Measurements from ENCODE around the gene FOXD1.
"Not testable (repeated sequence)": the region's sequence is repeated elsewhere in the genome, so short reads cannot be mapped to it uniquely, and the experiment has no call there.

Gene FOXD1

DNA sequence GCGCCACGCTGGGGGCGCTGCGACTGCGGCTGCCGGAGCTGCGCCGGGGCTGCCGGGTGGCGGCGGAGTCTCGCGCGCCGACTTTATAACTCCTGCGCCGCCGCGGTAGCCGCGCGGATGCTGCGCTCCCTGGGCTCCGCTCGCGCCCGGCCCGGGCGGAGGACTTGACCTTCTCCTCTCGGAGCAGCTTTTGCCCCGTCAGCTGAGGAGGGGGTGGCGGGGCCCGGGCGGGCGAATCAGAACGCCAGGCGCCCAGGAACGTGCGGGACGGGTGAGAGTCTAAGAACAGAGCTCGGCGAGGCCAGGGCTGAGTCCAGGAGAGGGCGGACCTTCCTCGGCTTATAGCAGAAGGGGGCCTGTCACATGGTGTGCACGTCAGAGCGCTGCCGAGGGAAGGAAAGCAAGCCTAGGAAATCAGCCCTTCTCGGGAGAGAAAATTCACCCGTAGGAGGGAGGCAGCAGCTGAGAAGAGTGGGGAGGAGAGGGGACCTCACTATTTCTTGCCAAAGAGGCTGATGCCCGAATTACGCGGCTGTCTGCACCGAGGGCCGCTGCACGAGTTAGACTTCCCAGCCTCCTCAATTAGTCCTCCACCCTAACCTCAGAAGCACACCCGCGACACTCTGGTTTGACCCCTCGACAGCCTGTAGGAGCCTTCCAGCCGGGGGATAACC is at the start of gene FOXD1:
FOXD1 (minus strand) TSS at position 315 of the 674 bp plus-strand sequence. CDS start 415 bp downstream, outside the sequence.
- DNase-seq = peak; percentile 46 to 50

DNA sequence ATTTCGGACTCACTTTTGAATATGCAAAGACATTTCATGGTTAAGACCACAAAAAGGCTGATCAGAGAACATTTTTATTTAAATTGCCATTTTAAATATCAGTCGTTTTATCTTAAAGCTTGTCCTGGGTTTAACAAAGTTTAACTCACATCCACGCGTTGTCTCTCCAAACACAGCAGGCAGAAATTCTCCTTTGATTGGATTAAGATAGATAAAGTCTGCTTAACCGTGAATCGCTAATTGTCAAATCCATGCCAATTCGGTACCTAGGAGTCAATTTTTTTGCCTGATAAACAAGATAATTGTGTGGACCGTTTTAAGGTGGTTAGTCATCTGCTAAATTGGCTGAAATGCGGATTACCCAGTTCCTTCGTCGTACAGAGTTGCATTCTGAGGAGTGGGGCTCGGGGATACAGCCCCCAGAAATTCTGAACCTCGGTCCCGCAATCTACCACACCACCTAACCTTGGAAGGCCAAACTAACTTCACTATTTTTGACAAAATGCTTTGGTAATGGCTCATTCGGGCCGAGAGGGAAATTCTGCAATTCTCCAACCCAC is 49.0 kb upstream of the FOXD1 start:
- no peak for DNase-seq

DNA sequence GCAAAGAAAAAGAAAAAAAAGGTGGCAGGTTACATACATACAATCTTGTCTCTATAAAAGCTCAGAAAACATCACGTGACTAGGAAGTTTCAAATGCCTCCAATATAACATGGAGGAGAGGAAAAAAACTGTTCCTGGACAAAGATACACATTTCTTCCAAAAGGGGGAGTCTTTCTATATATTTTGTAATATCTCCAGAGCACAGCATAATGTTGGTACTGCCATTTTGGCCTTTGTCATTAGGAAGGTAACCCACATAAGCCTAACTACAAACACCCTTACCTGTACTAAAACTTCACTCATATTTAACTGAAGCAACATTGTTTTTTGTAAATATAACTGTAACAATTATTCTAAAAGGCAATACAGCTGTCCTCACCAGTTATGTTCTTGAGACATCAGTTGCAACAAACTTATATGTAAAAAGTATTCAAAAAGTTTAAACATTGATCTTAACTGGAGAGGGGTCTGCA is 48.4 kb upstream of the FOXD1 start:
- DNase-seq = no peak

DNA sequence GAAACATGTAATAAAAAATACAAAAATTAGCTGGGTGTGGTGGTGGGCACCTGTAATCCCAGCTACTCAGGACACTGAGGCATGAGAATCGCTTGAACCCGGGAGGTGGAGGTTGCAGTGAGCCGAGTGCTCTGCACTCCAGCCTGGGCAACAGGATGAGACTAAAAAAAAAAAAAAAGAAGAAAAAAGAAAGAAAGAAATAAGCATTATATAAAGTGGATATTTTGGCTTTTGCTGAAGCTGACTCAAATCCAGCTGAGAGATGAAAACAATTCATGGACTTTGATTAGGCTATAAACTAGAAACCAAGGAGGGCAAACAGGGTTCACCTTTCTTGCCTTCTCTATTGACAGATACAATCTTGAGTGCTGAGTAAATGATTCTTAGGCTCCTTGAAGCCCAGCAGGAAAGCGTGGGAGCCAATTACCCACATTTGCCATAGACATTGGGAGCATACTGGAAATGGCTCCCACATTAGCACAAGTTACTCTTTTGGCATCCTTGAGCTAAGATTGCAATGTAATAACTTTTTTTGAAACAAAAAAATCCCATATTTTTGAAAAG is 47.3 kb upstream of the FOXD1 start:
- DNase-seq = no peak

DNA sequence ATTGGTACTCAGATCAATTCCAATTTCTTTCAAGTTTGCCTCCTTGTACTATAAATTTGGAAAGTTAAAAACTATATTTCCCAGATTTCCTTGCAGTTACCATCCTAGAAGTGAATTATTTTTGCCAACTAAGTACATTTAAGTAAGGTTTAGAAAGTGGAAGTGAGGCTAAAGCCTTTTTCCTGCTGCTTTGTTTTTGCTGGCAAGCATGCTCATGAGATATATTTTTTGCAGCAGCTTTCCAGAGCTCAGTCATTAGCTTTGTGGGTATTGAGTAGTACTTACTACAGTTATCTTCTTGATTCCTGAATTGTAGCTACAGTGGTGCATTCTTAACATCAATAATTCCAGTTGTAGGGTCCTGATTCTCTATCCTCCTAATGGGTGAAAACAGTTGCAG is 46.1 kb upstream of the FOXD1 start:
- DNase-seq = no peak

DNA sequence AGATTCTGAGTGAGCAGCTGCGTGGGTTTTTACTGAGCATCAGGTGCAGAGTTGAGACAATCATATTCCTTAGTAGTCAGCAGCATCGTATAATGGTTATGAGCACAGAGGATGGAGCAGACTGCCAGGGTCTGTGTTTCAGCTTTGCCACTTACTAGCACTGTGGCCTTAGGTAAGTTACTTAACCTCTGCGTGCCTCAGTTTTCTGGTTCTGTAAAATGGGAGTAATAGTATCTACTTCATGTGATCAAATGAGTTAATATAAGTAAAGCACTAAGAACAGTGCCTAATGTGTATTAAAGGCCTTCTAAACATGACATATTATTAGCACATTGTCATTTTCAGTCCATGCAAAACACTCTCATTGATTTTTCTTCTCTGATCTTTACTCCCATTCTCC is 44.8 kb upstream of the FOXD1 start:
- no peak for DNase-seq

DNA sequence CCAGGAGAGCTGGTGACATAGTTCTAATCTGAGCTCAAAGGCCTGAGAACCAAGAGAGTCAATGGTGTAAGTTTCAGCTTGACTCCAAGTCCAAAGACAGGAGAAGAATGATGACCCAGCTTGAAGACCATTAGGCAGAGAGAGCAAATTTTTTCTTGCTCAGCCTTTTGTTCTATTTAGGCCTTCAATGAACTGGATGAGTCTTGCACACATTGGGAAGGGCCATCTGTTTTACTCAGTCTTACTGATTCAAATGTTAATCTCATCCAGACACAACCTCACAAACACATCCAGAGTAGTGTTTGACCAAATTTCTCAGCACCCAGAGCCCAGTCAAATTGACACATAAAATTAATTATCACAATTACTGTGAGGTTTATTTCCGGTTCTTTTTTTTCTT is 42.6 kb upstream of the FOXD1 start:
- no peak for DNase-seq

DNA sequence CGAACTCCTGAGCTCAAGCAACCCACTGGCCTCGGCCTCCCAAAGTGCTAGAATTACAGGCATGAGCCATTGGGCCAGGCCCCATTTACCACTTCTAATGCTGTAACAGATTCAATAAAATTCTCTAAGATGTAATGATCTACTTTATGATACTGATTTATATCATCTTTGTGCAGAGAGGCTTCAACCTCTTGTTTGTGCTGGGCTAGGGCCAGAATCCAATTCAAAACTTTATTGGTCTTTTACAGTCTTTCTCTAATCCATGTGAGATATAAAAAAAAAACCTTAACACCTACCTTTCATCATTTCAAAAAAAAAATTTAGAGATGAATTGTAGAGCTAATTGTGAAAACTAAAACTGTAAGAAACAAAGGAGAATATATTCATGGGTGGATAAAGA is 41.5 kb upstream of the FOXD1 start:
- DNase-seq = no peak

DNA sequence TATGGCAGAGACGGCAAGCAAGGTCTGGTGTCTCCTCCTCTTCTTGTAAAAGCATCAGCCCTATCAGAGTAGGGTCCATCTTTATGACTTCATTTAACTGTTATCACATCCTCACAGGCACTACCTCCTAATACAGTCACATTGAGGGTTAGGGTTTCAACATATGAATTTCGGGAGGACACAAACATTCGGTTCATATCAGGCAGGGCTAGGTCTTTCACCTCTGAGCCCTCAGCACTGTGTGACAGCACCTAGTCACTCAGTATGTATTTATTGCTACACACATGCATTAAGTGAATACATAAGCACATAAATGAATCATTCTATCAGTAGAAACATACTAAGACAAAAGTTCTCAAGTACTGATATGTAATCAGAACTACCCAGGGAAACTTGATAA is 40.2 kb upstream of the FOXD1 start:
- DNase-seq = no peak

DNA sequence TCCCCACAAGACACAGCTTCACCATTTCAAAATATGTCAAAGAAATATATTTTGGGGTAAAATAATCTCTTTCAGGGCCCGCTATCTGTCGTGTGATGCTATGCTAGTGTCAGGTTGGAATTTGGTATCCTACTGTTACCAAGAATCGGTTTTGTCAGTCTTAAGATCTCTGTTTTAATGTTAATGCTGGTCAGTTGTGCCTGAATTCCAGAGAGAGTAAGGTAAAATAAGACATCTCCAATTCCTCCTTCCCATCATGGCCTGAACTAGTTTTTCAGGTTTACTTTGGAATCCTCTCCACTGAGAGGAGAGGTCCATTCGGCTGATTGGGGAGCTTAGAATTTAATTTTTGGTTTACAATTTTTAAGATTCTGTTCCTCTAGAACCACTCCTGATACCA is 39.2 kb upstream of the FOXD1 start:
- no peak for DNase-seq

DNA sequence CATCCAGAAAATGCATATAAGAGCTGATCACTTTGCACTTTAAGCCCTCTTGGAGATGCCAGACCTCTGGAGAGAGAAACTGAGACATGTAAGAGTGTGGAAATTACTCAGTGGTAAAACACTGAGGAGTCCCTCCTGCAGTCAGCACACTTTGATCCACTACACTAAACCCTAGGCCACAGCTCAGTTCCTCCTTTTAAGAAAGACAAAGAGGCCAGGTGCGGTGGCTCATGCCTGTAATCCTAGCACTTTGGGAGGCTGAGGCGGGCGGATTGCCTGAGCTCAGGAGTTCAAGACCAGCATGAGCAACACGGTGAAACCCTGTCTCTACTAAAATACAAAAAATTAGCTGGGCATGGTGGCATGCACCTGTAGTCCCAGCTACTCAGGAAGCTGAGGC is 38.7 kb upstream of the FOXD1 start:
- DNase-seq = not testable (repeated sequence)

DNA sequence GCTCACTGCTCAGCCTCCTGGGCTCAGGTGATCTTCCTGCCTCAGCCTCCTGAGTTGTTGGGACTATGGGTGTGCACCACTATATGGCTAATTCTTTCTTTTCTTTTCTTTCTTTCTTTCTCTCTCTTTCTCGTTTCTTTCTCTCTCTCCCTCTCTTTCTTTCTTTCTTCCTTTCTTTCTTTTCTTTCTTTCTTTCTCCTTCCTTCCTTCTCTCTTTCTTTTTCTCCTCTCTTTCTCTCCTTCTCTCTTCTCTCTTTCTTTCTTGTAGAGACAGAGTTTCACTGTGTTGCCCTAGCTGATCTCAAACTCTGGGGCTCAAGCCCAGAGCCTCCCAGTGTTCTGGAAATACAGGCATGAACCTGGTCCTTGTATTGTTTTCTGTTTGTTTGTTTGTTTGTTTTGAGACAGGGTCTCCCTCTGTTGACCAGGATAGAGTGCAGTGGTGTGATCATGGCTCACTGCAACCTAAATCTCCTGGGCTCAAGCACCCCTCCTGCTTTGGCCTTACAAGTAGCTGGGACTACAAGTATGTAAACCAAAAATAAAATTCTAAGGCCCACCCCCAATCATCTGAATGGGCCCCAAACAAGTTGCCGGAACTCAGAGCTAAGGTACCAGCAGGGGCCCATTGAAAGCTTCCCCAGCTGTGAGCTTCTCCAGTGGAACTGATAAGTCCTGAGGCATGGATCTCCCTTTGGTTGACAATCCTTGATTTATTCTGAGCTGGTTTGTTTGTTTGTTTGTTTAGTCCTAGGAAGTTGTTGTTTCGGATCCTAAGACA is 37.7 kb upstream of the FOXD1 start:
- no peak for DNase-seq

DNA sequence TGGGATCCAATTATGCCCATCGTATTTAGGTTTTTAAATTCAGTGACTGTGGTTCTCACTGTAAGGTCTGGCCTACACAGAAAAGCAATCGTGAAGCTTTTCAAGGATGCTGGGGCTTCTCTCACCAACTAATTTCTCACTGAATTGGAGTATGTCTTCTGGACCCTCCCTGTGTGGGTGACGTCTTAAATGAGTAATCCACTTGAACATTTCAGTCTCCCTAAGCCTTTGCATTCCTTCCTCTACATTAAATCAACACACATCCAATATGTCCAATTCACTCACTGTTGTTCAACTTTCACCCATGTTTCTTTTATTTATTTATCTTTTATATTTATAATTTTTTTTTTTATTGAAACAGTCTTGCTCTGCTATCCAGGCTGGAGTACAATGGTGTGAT is 37.1 kb upstream of the FOXD1 start:
- DNase-seq = no peak

DNA sequence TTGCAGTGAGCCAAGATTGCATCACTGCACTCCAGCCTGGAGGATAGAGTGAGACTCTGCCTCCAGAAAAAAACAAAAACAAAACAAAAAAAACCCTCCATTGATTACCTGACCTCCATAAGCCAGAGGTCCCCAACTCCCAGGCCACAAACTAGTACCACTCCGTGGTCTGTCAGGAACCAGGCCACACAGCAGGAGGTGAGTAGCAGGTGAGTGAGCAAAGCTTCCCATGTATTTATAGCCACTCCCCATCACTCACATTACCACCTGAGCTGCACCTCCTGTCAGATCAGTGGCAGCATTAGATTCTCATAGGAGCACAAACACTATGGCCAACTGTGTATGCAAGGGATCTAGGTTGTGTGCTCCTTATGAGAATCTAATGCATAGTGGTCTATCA is 35.9 kb upstream of the FOXD1 start:
- DNase-seq = no peak

DNA sequence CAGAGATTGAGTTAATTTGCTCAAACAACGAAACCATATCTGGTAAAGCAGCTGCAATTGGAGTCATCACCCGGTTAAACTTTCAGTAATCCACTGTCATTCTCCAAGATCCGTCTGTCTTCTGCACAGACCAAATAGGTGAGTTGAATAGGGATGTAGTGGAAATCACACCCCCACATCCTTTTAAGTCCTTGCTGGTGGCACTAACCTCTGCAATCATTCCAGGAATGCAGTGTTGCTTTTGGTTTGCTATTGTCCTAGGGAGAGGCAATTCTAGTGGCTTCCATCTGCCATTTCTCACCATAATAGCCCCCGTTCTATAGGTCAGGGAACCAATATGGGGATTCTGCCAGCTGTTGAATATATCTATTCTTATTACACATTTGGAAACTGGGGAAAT is 35.1 kb upstream of the FOXD1 start:
- no peak for DNase-seq

DNA sequence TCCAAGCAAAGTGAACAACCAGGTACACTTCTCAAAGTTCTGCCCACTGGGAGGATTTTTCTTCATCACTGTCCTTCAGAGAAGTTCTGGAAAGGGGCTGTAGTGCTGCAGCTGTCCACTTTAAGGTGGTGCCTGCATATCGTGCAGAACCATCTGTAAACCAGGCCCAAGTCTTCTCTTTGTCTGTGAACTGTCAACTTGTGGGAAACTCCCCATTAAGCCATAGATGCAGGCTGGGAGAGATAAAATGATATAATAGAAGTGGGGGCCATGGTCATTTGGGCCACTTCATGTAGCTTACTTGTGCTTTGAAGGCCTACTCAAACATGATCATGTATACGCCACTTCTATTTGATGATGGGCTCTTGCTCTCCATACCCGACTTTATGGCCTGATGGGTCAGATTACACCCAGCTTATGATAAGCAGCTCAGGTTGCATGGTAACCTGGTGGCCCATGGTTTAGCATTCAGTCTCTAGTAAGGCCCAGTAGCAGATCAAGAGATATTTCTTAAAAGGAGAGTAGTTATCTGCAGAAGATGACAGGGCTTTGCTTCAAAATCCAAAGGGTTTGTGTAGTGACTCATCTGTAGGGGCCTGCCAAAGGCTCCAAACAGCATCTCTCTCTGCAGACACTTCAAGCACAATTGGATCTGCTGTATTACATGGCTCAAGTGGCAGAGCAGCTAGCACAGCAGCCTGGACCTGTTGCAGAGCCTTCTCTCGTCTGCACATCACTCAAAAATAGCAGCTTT is 34.0 kb upstream of the FOXD1 start:
- no peak for DNase-seq

DNA sequence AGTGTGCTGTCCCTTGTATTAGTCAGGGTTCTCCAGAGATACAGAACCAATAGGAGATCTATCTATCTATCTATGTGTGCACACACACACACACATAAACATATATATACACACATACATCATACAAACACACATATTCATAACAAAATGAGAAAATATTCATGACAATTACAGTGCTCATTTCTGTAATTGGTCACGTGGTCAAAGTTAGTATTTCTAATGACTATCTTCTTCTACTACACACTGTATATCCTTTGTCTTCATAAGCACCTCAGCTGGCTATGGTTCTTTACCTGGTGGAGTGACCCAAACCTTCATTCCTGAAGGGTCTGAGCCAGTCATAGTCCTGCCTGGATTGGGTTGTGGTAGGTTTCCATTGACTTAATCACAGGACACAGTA is 31.9 kb upstream of the FOXD1 start:
- DNase-seq = no peak

DNA sequence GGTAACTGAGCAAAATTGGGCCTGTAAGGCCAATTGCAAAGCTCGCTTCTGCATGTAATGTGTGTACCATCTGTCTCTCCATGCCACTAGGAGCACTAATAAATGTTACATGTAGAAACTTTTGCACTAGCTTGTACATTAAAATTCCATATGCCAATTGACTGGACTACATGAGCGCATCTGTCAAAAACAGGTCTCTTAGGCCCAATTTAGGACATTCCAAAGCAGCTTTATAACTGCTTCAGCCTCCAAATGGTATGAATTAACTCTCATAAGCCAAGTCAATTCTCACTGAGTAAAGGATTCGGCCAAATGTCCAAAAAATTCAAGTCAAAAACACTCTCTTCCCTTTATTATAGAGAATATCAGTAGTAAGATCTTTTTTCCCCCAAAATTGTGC is 23.5 kb upstream of the FOXD1 start:
- no peak for DNase-seq

DNA sequence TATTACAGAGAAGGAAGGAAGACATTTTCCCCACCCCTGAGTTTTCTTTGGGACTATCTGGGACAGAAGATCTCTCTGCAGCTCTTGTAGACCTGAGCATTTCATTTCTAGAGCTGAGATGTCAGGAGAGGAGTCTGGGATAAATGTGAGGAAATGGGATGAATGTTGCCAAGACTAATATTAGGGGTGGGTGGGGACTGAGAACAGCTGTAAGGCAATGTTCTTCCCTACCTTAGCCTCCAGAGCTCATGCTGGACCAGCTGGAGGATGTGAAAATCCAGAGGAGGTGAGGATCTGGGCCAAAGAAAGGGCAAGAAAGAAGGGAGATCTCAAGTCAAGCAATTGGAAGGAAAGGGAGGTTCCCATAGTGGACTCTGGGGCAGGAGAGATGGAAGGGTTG is 23.1 kb upstream of the FOXD1 start:
- DNase-seq = no peak

DNA sequence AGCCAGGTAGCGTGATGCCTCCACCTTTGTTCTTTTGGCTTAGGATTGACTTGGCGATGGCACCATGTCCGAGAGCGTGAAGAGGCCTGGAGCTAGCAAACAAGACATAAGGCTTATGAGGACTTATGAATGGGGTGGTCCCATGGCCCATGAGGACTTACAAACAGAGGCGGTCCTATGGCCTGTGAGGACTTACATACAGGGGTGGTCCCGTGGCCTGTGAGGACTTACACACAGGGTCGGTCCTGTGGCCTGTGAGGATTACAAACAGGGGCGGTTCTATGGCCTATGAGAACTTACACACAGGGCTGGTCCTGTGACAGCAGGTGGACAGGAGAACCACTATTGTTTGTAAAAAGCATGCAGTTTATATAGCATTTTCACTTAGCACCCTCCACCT is 21.3 kb upstream of the FOXD1 start:
- no peak for DNase-seq

DNA sequence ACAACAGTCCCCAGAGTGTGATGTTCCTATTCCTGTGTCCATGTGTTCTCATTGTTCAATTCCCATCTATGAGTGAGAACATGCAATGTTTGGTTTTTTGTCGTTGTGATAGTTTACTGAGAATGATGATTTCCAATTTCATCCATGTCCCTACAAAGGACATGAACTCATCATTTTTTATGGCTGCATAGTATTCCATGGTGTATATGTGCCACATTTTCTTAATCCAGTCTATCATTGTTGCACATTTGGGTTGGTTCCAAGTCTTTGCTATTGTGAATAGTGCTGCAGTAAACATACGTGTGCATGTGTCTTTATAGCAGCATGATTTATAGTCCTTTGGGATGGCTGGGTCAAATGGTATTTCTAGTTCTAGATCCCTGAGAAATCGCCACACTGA is 20.1 kb upstream of the FOXD1 start:
- not testable (repeated sequence) for DNase-seq

DNA sequence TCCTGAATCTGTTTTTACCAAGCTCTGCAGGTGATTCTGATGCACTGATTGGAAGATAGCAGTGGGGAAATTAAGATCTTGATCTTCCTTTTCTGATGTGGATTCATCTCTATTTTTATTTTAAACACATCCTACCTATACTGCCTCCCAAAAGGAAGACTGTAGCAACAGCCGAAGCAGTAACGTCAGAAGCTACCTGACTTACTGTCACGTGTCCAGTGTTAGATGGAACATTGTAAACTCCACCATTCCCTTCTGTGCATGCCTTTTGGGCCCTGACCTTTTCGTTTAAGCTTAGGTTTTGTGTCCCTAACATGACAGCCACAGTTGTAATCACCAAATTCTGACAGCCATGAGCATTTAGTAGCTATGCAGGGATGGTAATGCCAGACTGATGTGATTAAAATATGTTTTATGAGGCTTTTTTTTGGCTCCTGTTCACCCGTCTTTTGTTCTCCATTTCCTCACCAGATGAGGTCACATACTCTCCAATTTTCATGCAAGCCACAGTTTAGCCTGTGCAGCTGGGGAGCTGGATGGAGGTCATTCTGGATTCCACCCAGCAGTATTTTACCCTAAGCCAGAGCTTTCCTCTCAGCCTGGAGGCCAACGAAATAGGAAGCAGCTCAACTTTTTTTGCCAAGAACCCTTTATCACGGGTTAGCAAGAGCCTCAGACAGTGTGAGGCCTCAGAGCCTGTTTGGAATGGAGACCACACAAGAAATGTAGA is 15.6 kb upstream of the FOXD1 start:
- DNase-seq = no peak

Data from CD4-positive, alpha-beta T cell treated with Interleukin-1 beta for 1 hour (primary cell).